NCI-H1930 (cell line): Measurements from ENCODE around the gene STX1B.
"Not testable (repeated sequence)": the region's sequence is repeated elsewhere in the genome, so short reads cannot be mapped to it uniquely, and the experiment has no call there.

ENCODE experiments used
- DNase-seq, 2 experiments: peaks; one replicate each; lab custom pipeline; 2025; lab: John Stamatoyannopoulos, UW

STX1B gene

DNA sequence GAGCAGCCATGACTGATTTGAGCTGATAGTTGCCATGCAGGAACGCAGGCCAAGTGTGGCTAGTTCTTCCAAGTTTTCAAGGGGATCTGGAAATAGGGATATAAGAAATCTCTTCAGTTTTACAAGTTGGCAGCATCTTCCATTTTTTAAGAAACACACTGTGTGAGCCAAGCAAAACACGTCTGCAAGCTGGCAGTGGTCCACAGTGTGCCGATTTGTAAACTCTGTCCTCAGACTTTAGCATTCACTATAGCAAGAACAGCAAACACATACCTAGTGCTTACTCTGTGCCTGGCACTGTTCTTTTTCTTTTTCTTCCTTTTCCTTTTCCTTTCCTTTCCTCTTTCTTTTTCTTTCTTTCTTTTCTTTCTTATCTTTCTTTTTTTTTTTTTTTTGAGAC, 58.7 kb downstream of the STX1B start:
- no peak for DNase-seq

DNA sequence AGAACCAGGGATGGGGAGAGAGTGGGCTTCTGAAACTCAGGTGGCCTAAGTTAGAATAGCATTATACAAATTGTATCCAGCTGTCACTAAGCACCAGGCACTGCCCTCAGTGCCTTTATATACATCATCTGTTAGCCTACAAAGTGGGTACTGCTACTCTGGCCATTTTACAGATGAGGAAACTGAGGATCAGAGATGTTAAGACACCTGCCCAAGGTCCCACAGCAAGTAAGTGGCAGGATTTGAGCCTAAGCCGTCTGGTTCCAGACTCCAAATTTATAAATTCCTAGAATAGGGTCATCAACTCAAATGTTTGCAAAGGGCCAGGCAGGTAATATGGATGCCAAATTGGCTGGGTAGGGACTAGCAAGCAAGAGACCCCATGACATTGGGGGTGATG, 59.2 kb downstream of the STX1B start:
- DNase-seq, result no peak

DNA sequence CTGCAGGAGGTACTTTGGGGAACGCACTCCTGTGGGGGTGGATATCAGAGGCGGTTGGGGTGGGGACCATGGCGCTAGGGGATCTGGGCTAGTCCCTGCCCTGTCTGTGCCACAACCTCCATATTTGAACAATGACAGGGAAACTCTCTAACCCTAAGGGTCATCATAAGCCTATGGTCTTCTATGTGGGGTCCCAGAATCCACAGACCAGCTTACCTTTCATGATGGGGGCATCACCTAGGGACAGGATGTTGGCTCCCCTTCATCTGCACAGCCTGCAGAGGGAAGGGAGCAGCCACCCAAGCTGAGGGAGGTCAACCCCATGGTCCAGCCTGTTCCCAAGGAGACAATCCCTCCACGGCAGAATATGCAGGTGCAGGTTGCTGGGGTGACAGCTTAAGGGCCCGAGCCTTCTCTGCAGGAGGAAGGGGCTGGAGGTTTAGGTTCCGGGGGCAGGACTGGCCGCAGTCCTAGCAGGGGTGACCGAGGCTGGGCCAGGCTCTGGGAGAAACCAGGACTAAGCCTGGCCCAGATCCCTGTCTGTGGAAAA, 59.8 kb downstream of the STX1B start:
- no peak for DNase-seq

DNA sequence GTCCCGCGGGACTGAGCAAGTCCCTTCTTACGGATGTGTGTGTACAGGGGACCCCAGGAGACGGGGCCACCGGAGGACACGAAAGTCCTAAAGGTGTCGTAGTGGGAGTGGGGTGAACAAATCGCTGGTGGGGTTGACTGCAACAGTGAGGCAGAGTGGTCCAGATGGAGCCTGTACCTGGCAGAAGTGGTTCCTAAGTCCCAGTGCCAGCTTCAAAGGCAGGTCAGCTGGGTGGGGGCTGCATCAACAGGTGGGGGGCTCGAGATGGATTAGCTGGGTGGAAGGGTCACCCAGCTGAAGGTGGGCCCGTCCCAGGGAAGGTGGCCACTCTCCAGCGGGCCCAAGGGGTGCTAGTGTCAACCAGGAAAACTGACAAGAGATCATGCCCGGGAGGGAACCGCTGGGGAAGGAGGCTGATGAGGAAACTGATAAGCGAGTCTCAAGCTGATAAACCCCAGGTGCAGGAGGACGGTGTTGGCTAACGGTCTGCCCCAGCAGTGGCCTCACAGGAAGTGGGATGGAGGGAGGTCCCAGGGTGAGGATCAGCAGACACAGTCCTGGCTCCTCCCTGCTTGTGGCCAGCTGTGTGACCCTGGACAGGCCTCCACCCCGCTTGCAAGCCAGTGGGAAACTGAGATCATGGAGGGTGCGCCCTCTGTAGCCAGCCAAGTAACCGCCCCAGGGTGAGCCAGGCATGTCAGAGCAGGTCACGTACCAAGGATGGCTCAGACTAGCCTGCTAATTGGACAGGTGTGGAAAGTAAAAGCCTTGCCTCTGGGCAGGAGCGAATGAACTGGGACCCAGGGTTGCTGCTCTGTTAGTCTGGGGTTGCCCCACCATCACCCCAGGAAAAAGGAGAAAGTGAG, 60.6 kb downstream of the STX1B start:
- DNase-seq, result no peak

DNA sequence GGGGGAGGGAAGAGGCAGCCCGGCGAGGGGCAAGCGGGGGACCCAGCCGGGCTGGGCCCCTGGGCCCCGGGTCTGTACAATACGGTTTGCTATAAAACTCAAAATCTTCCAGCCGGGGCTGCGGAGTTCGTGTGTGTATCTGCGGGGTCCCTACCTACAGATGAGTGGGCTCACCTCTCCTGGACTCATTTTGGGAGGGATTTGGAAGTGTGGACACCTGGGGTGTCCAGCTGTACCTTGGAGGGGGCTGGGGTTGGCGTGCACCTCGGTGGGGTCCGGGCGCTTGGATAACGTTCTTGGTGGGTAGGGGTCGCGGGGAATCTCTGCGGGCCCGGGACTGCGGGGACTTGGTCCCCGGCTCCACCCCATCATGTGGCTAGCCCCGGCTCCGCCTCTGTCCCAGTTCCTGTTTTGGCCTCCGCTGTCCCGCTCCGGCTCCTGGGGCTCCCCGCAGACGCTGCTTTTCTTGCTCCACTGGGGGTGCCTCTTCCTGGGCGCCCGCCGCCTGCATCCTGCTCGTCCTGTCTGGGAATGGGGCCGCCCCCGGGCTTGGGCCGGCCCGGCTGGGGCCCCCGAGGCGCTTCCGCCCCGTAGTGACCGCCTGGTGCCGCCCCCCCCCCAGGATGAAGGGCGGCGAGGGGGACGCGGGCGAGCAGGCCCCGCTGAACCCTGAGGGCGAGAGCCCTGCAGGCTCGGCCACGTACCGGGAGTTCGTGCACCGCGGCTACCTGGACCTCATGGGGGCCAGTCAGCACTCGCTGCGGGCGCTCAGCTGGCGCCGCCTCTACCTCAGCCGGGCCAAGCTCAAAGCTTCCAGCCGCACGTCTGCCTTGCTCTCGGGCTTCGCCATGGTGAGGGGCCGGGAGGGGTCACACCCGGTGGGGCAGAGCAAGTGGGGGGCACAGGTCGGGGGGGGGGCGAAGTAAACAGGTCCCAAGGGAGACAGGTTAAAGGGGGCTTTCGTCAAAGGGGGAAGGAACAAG, 61.5 kb downstream of the STX1B start, which contains the start of gene ORAI3:
Gene ORAI3, plus strand, starts transcription at position 402 of the 983 bp plus-strand sequence. Its CDS starts 222 bp downstream, at position 624.
- peak in 1 of 2 experiments; percentile 44 for DNase-seq

DNA sequence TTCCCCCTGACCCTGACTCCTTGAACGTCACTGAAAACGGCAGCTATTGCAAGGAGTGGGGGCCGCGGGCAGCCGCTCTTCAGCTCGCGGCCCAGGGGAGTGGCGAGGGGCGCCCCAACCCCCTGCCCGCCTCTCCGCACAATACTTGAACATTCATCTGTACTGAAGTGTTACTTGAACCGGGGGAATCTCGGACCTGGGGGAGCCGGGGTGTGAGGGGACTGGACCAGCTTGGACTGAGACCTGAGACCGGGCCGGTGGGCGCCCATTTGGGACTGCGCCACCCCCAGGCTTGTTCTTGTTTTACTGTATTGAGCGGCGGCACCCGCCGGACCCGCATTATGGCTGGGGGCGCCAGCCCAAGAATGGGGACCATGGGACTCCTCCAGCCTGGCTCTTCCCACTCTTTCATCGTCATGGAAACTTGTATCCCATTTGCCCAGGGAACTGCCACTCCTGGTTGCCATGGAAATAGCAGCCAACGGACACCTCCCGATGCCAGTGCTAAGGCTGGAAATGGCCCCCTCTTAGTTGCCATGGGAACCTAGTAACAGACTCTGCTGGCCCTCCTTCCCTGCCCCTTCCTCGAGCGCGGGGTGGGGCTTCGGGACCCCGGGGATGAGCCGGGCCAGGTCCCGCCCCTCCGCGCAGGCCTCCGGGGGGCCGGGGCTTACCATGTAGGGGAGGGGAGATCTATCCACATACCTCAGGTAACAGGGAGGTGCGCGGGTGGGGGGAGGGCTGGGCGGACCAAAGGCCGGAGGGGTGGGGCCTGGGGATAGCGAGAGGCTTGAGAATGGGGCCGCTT, 62.4 kb downstream of the STX1B start:
- peak; percentile 88 to 94 for DNase-seq

DNA sequence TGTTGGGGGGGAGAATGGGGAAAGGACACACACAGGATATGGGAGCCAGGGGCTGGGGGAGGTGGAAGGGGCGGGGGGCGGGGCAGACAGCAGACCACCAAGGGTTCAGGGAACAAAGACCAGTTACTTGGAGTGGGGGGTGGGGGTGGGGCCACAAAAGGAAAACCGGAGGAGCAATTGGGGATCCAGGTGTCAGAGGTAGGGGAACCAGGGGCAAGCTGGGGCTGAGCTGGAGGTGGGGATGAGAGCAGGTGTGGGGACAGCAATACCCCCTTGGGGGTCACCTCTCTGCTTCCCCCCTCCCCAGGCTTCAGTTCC, 62.9 kb downstream of the STX1B start:
- no peak for DNase-seq

DNA sequence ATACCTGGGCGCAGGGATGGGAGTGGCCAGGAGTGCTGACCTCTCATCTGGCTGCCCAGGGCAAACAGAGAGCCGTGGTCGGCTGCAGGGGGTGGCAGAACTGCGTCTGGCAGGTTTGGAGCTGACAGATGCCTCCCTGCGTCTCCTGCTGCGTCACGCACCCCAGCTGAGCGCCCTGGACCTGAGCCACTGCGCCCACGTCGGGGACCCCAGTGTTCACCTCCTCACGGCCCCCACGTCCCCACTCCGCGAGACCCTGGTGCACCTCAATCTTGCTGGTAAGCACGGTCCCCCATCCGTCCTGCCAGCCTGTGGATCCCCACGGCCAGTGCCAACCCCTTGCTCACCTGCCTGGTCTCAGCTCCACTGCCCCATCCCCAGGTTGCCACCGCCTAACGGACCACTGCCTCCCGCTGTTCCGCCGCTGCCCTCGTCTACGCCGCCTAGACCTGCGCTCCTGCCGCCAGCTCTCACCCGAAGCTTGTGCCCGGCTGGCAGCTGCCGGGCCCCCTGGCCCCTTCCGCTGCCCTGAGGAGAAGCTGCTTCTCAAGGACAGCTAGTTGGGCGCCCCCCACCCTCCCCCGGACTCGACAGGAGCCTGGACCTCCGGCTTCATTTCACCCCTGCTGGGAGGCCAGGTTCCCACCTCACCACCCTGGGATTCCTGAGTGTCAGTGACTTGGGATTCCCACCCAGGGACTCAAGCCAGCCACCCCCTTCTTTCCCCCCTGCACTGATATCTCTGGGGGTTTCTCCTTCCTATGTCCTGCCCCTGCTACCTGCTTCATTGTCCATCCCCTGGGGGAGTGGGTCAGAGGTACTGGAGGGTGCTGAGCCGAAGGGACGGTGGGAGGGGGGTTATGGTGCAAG, 63.5 kb downstream of the STX1B start:
- no peak for DNase-seq

DNA sequence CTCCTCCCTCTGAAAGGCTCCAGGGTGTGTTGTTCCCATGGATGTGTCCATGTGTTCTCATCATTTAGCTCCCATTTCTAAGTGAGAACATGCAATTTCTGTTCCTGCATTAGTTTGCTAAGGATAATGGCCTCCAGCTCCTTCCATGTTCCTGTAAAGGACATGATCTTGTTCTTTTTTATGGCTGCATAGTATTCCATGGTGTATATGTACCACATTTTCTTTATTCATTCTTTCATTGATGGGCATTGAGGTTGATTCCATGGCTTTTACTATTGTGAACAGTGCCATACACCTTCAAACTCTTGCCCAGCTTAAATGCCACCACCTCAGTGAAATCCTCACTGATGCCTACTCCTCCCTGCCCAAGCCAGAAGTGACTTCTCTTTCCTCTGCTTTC, 66.1 kb downstream of the STX1B start:
- DNase-seq, result no peak

DNA sequence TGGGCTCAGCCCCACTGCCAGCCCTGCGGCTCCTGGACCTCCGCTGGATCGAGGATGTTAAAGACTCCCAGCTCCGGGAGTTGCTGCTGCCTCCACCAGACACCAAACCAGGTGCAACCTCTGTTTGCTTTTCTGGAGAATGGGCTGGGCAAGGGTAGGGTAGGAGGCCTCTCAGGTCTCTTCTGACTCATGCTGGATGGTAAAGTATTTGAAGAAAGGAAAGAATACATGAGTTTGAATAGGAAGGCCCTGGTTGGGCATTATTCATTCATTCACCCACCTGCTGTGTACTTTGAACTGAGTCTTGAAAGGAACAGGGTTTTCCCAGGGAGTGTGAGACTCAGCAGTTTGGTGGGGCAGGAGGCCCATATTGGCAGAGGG, 68.0 kb downstream of the STX1B start:
- DNase-seq, result no peak

DNA sequence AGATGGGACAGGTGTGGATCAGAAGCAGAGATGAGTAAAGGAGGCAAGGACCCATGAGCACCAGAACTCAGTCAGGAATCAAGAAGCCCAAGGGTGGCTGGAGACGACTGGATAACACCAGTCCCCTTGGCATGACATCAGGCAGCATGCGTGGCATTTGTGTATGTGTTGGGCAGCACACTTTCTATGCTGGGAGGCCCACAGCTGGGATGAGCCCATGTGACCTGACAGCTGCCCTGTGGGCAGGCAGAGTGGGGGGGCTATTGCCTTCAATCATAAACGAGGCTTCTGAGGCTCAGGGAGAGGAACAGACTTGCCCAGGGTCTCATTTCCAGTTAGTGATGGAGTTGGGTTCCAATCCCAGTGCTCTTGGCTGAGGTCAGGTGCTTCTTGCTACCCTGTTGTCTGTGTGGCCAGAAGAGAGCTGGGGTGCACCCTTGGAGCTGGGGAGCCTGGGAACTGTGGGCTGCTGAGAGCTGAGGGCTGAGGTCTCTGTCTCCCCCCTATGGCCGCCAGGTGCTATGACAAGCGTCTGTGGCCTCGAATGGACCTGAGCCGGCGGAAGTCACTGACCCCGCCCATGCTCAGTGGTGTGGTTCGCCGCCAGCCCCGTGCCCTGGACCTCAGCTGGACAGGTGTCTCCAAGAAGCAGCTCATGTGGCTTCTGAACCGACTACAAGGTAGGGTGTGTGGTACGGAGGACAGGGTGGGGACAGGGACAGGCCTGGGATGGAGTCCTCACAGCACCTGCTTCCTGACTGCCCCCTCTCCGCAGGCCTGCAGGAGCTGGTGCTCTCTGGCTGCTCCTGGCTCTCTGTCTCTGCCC, 68.6 kb downstream of the STX1B start:
- peak; percentile 52 to 63 for DNase-seq

DNA sequence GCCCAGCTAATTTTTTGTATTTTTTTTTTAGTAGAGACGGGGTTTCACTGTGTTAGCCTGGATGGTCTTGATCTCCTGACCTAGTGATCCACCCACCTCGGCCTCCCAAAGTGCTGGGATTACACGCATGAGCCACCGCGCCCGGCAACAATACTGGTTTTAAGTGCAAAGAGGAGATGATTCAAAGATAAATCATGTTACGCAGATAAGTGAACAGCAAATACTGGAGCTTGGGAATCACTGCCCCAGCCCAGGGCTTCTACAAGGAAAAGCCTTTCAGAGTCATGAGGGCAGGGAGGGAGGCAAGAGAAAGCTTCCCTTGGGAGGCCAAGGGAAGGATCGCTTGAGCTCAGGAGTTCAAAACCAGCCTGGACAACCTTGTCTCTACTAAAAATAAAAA, 70.9 kb downstream of the STX1B start:
- DNase-seq, result not testable (repeated sequence)
